Measurements from ENCODE around the gene DUSP3. TPM values are rescaled to one million over a fixed set of nuclear protein-coding genes. Genes with fewer than 3 reads are reported as not detected.

DUSP3 gene
- total and polyA plus RNA-seq, 10 of the 15 experiments (the other 5 are each of a cell fraction or from before 2014, with no cell fraction given) = 1.5 to 12.1 (median 3.8) TPM

GRCh38 chr17:43723697-43724359 lies 54.9 kb downstream of the DUSP3 start:
- WGBS (ENCODE audit: insufficient coverage, insufficient replicate concordance, low lambda C conversion rate, missing lambda C conversion rate) = 41% methylated on average over 6 of the region's 6 CpGs
- intact Hi-C loops (cut with micrococcal nuclease; ENCODE audit: unreplicated experiment) = no loop called here
- ChIA-PET SMC1A (ENCODE audit: uncharacterized antibody, unreplicated experiment) (interaction anchor here (1.3 kb wide), 1 partner anchor 23 kb away, joined by 3 read pairs; no protein-coding TSS in a partner anchor), CTCF (interaction anchor here (2.5 kb wide), 1 partner anchor 30 kb away, joined by 7 read pairs; no protein-coding TSS in a partner anchor), RAD21 (ENCODE audit: unreplicated experiment) (no interaction called here), POLR2A (no interaction called here)
- Histone ChIP-seq H3K79me2 (ENCODE audit: control insufficient read depth, insufficient read depth, low read length) (no peaks in the 10 kb centered on the region), H3K4me1 (ENCODE audit: control insufficient read depth, insufficient read depth, low read length) (peaks cover 10% of the 10 kb centered on the region), H3K4me3 (no peak overlapping the region), H4K20me1 (ENCODE audit: control insufficient read depth, insufficient read depth) (no peaks in the 10 kb centered on the region), H3K27me3 (replicated peaks in 1 of 2; ENCODE audit: control insufficient read depth in 2 of 2, insufficient read depth in 2 of 2, low read length in 1 of 2) (no peaks in the 10 kb centered on the region; a peak in 1 of 4 replicates), H2AFZ (ENCODE audit: control insufficient read depth, low read depth, low read length) (no peak overlapping the region), H3K9me3 (replicated peaks; ENCODE audit: control insufficient read depth, insufficient read depth, low read length) (no peaks in the 10 kb centered on the region), H3K9ac (ENCODE audit: control insufficient read depth, insufficient read depth, low read length) (no peak overlapping the region), H3K27ac (ENCODE audit: control insufficient read depth, insufficient read depth) (no peak overlapping the region), H3K36me3 (ENCODE audit: control insufficient read depth in 2 of 2, insufficient read depth in 2 of 2, low read length in 1 of 2) (no peaks in the 10 kb centered on the region), H3K4me2 (ENCODE audit: control insufficient read depth, insufficient read depth) (no peak overlapping the region)
- BruUV-seq (replicated peaks) = no TSS peak
- FAIRE-seq (no peak), DNase-seq (ENCODE audit: low read depth, low spot score) (no peak), ATAC-seq (peak; percentile 9; the same call in 2 of the 3 replicates)
- no peak for TF ChIP-seq E2F8 (IDR thresholded peaks at IDR 0.05; ENCODE audit: low read depth, partially characterized antibody)
- TF ChIP-seq NR2F1 (conservative IDR thresholded peaks at IDR 0.05) = peak; percentile 87
- TF ChIP-seq MEF2B (IDR thresholded peaks at IDR 0.05; ENCODE audit: partially characterized antibody, poor library complexity, severe bottlenecking) = peak; percentile 64
- TF ChIP-seq SMC3 (IDR thresholded peaks at IDR 0.05; ENCODE audit: borderline replicate concordance, low read length) = no peak
- in situ Hi-C loops (cut with MboI) = no loop called here
